Measurements from ENCODE around the gene LYPLAL1.
A peak's percentile ranks its signal among the peaks of the same experiment; 100 is the strongest.

The LYPLAL1 gene

DNA sequence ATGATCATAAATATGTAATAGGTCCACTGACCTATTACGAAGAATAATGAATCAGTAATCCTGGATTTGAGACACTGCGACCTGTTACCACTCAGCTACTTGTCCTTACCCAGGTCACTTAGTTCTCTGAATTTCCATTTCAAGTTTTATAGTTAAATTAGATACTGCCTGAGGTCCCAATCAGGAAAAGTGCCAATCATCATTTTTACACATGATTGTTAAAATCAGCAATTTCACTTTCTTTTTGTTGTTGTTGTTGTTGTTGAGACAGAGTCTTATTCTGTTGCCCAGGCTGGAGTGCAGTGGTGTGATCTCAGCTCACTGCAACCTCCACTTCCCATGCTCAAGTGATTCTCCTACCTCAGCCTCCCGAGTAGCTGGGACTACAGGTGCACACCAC, 22.8 kb upstream of the LYPLAL1 start:
- DNase-seq, result no peak
- H3K27me3 Mint-ChIP-seq, result no peaks in the 10 kb centered on the region
- H3K27ac Mint-ChIP-seq, result no peak overlapping the region
- H3K9me3 Mint-ChIP-seq, result no peaks in the 10 kb centered on the region
- no peaks in the 10 kb centered on the region for H3K36me3 Mint-ChIP-seq
- CTCF ChIA-PET, result interaction anchor here (0.7 kb wide), 1 partner anchor 235 kb away, joined by 4 read pairs; no protein-coding TSS in a partner anchor
- H3K4me1 Mint-ChIP-seq, result no peaks in the 10 kb centered on the region
- H3K4me3 Mint-ChIP-seq, result no peak overlapping the region

DNA sequence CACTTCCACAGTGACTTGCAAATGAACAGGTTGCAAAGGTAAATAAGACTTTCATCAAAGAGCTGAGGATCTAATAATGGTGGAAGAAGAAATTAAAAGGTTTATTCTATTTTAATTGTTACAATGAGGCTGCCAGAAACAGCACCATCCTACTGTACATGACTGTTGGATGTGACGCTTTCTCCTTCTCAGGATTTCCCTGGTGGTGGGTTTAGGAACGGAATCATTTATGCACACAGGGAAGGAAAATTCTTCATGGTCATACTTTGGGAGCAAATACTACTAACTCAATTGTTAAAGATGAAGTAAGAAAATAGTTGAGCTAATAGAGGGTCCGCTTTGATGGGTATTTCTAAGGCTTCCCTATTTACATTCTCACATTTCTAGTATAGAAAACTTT, 22.2 kb upstream of the LYPLAL1 start:
- Mint-ChIP-seq H3K4me1 (no peaks in the 10 kb centered on the region), H3K27ac (no peak overlapping the region), H3K36me3 (no peaks in the 10 kb centered on the region), H3K4me3 (no peak overlapping the region), H3K27me3 (no peaks in the 10 kb centered on the region), H3K9me3 (no peaks in the 10 kb centered on the region)
- CTCF ChIA-PET, result no interaction called here
- no peak for DNase-seq

DNA sequence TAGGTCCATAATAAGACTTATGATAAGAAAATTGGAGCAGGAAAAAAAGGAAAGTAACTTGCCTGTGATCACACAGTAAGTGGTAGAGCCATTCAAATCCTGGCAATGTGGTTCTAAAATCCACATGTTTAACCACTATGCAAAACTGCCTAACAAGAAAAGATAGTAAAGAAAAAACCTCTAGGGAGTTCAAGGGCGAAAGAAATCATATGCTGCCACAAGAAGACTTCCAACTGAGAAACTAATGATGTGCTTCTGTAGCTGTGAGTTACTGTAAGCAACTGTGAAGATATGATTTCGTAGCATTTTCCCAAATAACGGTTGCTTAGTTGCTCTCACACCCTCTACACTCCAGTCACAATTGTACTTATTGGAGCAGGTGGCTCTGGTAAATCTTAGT, 20.9 kb upstream of the LYPLAL1 start:
- CTCF ChIA-PET, result no interaction called here
- Mint-ChIP-seq H3K36me3 (no peaks in the 10 kb centered on the region), H3K9me3 (no peaks in the 10 kb centered on the region), H3K27ac (no peak overlapping the region), H3K27me3 (no peaks in the 10 kb centered on the region), H3K4me1 (no peaks in the 10 kb centered on the region), H3K4me3 (no peak overlapping the region)
- no peak for DNase-seq

DNA sequence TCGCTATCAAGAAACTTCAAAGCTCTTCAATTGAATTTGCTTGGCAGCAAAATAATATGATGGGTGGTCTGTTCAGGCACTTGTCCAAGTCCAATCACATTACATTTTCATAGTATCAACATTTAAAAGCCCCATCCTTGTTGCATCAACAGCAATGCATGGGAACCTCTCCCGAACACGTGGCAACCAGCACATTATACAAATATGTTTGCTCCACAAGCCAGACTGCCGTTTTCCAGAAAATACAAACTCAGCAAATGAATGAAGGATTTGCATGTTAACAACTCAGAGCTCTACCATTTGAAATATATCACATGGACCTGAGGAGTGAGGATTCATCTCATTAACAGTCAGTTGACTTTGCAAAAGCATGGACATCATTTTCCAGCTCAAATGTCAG, 20.0 kb upstream of the LYPLAL1 start:
- Mint-ChIP-seq H3K9me3 (no peaks in the 10 kb centered on the region), H3K4me1 (no peaks in the 10 kb centered on the region), H3K36me3 (no peaks in the 10 kb centered on the region), H3K27ac (no peak overlapping the region), H3K27me3 (no peaks in the 10 kb centered on the region), H3K4me3 (no peak overlapping the region)
- DNase-seq, result no peak
- CTCF ChIA-PET, result no interaction called here

DNA sequence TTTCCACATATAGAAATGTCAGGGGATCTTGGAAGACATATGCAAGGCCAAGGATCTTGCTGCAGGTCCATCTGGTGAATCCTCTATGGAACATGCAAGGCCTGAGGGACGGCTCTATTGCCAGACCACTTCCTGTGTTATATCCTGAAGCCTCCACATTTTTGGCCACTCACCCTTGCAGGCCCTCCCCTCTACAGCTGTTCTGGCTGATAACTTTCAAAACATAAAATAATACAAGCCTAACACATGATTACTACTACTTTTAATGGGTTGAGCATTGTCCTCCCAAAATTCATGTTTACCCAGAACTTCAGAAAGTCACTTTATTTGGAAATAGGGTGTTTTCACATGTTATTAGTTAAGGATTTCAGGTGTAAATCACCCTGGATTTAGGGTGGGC, 18.5 kb upstream of the LYPLAL1 start:
- no peaks in the 10 kb centered on the region for H3K27me3 Mint-ChIP-seq
- H3K27ac Mint-ChIP-seq, result no peak overlapping the region
- H3K4me1 Mint-ChIP-seq, result no peaks in the 10 kb centered on the region
- CTCF ChIA-PET, result no interaction called here
- no peaks in the 10 kb centered on the region for H3K9me3 Mint-ChIP-seq
- no peaks in the 10 kb centered on the region for H3K36me3 Mint-ChIP-seq
- no peak overlapping the region for H3K4me3 Mint-ChIP-seq
- no peak for DNase-seq

DNA sequence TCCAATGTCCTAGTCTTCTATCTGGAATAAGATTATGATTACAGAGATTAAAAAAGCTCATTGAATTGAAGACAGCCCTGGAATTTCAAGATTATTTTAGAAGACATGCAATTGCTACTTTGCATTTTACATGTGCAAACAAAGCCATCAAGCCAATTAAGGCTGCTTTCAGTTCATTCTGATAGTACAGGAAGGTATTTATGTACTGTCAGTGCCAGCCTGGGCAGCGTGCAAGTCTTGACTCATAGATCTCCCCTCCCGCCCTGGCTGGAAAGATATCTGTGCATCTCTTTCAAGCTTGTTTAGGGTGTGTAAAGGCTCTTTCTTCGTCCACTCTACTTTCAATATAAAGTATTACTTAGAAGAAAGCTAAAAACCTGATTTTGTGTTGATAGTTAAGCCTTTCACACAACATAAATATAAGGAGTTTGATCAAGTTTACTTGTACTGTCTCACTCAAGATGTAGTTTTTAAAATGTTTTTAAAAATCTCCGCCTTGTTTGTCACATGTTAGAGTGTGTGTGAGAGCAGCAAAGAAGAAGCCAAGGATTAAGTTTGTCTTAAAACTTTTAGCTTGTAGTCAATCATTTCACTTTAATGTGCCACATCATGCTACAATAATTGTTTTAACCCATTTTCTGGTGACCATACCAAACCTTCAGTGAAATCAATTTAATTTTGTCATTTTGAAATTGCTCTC, 13.6 kb upstream of the LYPLAL1 start:
- no peaks in the 10 kb centered on the region for H3K27me3 Mint-ChIP-seq
- H3K36me3 Mint-ChIP-seq, result no peaks in the 10 kb centered on the region
- H3K4me3 Mint-ChIP-seq, result no peak overlapping the region
- H3K27ac Mint-ChIP-seq, result no peak overlapping the region
- H3K4me1 Mint-ChIP-seq, result no peaks in the 10 kb centered on the region
- H3K9me3 Mint-ChIP-seq, result no peaks in the 10 kb centered on the region
- CTCF ChIA-PET, result no interaction called here
- no peak for DNase-seq

DNA sequence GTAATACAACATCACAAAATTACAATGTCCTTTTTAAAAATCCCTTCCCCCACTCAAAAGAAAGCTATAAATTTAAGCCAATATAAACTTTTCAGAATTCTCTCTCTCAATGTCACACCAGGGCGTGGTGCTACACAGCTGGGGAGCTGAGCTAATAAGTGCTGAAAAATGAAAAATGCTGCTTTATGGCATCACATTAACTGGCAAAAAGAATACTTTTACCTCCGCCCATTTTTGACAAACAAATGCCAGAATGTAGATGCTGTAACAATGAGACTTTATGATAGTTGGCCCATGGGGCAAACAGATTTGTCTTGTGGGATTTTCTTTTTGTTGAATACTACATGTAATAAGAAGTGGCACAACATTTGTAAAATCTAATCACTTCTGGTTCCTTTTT, 12.7 kb upstream of the LYPLAL1 start:
- Mint-ChIP-seq H3K4me3 (no peak overlapping the region), H3K27ac (no peak overlapping the region), H3K4me1 (no peaks in the 10 kb centered on the region), H3K36me3 (no peaks in the 10 kb centered on the region), H3K27me3 (no peaks in the 10 kb centered on the region), H3K9me3 (no peaks in the 10 kb centered on the region)
- CTCF ChIA-PET, result no interaction called here
- DNase-seq, result no peak

DNA sequence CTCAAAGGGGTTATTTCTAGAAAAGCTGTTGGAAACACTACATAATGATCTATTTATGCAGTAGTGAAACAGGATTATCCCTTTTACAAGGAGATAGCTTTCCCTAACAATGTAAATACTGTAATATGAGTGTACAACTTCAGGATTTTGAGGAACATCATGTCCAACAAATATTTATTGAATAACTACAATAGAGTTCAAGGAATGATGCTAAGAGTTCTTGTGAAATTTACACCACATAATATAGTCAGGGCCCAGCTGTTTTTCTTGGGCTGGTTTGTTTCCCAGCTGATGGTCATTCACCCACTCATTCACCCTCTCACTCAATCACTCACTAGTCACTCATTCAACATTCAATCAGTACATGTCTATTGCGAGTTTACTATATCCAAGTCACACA, 12.3 kb upstream of the LYPLAL1 start:
- H3K27ac Mint-ChIP-seq, result no peak overlapping the region
- no peaks in the 10 kb centered on the region for H3K36me3 Mint-ChIP-seq
- DNase-seq, result no peak
- no peaks in the 10 kb centered on the region for H3K9me3 Mint-ChIP-seq
- CTCF ChIA-PET, result no interaction called here
- no peaks in the 10 kb centered on the region for H3K27me3 Mint-ChIP-seq
- H3K4me3 Mint-ChIP-seq, result no peak overlapping the region
- H3K4me1 Mint-ChIP-seq, result no peaks in the 10 kb centered on the region

DNA sequence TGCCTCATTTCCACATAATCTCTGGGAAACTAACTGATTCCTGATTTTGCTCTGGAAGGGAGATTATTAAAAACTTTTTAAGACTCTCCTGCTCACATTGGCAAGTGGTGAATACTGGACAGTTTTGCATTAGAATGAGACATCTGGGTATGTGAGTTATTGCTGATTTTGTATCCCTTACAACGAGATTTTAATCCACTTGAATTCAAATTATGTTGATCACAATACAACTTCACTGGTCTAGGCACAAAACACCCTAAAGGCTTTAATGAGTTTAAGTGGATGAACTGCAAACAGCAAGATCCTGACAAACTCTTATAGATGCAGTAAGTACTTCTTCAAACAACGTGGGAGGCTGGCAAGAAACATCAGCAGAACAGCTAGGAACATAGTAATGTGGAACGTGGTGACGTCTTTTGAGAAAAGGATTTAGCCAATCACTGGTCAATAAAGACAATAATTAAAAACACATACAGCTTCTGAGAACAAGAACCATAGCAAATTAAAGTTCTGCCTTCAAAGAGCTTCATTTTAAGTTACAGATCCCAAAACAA, 10.2 kb upstream of the LYPLAL1 start:
- no peak overlapping the region for H3K4me3 Mint-ChIP-seq
- H3K36me3 Mint-ChIP-seq, result no peaks in the 10 kb centered on the region
- DNase-seq, result no peak
- CTCF ChIA-PET, result no interaction called here
- no peak overlapping the region for H3K27ac Mint-ChIP-seq
- H3K9me3 Mint-ChIP-seq, result no peaks in the 10 kb centered on the region
- H3K27me3 Mint-ChIP-seq, result no peaks in the 10 kb centered on the region
- H3K4me1 Mint-ChIP-seq, result no peaks in the 10 kb centered on the region

DNA sequence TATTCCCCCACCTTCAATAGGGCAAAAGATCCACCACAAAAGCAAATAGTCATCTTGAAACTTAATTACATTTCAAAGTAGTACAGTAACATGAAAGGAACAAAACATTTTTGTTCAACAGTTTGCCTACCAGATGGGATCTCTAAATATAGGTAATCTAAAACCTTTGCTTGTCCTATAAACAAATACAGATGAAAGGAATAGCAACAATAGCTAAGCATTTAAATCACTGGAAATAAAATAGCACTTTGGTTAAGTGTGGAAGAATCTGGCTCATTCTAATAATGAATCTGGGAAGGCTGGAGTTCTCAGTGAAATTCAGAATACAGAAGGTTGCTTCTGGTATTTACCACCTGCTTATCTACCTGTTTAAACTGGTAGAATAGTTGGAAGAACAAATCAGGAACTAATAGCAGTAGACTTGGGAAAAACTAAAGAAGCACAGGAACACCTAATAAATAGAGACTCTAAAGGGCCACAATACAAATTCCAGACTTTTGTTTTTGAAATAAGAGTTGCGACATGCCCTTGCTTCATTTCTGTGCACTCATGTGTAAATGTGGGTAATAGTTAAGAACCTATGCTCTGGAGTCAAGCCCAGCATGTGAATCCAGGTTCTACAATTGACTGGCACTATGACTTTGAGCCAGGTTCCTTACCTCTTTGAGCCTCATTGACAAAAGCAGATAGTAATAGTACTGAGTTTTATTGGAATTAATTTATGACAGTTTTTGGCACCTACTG, 2.3 kb upstream of the LYPLAL1 start:
- H3K4me1 Mint-ChIP-seq, result peaks cover 26% of the 10 kb centered on the region
- no peak for DNase-seq
- peaks cover 4% of the 10 kb centered on the region for H3K9me3 Mint-ChIP-seq
- peaks cover 3% of the 10 kb centered on the region for H3K36me3 Mint-ChIP-seq
- H3K4me3 Mint-ChIP-seq, result no peak overlapping the region
- no peaks in the 10 kb centered on the region for H3K27me3 Mint-ChIP-seq
- H3K27ac Mint-ChIP-seq, result no peak overlapping the region
- CTCF ChIA-PET, result no interaction called here

DNA sequence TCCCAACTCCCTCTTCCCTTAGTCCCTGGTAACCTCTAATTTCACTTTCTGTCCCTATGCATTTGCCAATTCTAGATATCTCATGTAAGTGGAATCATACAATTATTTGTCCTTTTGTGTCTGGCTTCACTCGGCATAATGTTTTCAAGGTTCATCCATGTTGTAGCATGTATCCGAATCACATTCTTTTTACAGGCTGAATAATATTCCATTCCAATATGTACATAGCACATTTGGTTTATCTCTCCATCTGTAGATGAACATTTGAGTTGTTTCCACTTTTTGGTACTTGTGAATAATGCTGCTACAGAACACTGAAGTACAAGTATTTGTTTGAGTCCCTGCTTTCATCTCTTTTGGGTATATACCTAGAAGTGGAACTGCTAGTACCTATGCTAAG, 857 bp upstream of the LYPLAL1 start:
- no peak for DNase-seq
- no peaks in the 10 kb centered on the region for H3K27me3 Mint-ChIP-seq
- peaks cover 35% of the 10 kb centered on the region for H3K4me1 Mint-ChIP-seq
- H3K9me3 Mint-ChIP-seq, result peaks cover 4% of the 10 kb centered on the region
- CTCF ChIA-PET, result no interaction called here
- peaks cover 10% of the 10 kb centered on the region for H3K36me3 Mint-ChIP-seq
- peak overlapping the region; percentile 96 for H3K27ac Mint-ChIP-seq
- H3K4me3 Mint-ChIP-seq, result peak overlapping the region; percentile 13

DNA sequence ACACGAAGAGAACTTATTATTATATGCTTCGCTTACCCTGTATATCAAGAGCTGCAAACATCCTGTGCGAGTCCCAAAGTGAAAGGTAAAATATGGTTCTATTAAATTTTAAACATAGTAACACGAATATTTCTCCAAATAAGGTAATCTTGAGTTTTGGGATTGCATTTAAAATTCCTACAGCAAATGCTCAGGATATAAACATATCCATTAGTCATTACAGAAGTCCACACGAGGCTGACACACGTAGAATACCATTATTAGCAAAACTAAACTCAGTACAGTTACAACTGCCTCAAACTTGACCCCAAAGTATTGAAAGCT, 282 bp upstream of the LYPLAL1 start:
- H3K27me3 Mint-ChIP-seq, result no peaks in the 10 kb centered on the region
- peaks cover 4% of the 10 kb centered on the region for H3K9me3 Mint-ChIP-seq
- peaks cover 36% of the 10 kb centered on the region for H3K4me1 Mint-ChIP-seq
- DNase-seq, result no peak
- H3K27ac Mint-ChIP-seq, result peak overlapping the region; percentile 96
- CTCF ChIA-PET, result no interaction called here
- H3K36me3 Mint-ChIP-seq, result peaks cover 10% of the 10 kb centered on the region
- peak overlapping the region; percentile 97 for H3K4me3 Mint-ChIP-seq

DNA sequence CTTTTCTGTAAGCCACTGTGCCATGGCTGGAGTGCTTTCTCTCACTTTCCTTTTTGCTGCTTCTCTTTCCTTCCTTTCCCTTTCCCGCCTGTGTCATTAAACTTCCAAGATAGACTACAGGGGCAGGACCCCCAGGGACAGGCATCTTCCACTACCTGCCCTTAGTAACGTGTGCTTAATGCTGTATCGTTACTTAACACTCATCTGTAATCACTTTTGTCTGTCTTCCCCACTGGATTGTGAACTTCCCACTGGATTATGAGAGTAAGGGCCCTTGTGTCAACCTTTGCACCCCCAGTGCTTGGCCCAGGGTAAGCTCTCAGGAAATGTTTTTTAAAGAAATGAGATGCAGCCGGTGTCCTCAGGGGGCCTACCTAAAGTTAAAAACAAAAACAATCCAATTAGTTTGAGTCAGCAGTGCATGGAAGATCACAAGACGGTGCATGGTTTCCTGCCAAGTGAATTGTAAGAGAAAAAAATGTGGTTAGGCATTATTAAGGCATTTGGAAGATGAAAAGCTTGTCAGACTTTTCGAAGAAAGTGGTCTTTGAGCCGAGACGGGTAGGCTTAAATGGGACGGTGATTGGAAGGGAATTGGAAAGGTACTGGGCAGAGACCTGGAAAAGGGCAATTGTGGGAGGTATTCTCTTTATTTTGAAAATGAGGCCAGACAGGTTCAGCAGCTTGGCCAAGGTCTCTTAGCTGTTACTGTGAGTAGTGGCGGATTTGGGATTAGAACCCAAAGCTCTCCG, 958 bp downstream of the LYPLAL1 start:
- Mint-ChIP-seq H3K27me3 (no peaks in the 10 kb centered on the region), H3K4me3 (peak overlapping the region; percentile 97), H3K36me3 (peaks cover 14% of the 10 kb centered on the region), H3K9me3 (peaks cover 4% of the 10 kb centered on the region), H3K4me1 (peaks cover 36% of the 10 kb centered on the region), H3K27ac (peak overlapping the region; percentile 96)
- CTCF ChIA-PET, result no interaction called here
- DNase-seq, result peak; percentile 29

DNA sequence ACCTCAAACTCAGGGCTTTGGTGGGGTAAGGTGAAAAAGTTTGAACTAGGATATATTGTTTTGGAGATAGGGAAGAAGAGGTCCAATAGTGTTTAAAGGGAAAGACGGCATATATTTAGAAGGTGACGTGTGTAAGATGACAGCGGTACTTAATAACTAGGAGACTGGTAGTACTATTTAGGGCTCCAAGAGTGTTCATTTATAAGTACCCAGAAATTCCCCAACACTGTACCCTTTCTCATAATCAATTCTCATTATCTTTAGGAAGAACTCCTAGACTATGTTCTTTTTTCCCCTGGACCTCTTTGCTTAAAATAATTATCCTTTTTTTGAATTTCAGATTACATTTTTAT, 1.5 kb downstream of the LYPLAL1 start:
- H3K4me3 Mint-ChIP-seq, result peak overlapping the region; percentile 97
- H3K27me3 Mint-ChIP-seq, result no peaks in the 10 kb centered on the region
- DNase-seq, result no peak
- H3K36me3 Mint-ChIP-seq, result peaks cover 16% of the 10 kb centered on the region
- CTCF ChIA-PET, result no interaction called here
- peak overlapping the region; percentile 96 for H3K27ac Mint-ChIP-seq
- H3K9me3 Mint-ChIP-seq, result peaks cover 4% of the 10 kb centered on the region
- H3K4me1 Mint-ChIP-seq, result peaks cover 36% of the 10 kb centered on the region

DNA sequence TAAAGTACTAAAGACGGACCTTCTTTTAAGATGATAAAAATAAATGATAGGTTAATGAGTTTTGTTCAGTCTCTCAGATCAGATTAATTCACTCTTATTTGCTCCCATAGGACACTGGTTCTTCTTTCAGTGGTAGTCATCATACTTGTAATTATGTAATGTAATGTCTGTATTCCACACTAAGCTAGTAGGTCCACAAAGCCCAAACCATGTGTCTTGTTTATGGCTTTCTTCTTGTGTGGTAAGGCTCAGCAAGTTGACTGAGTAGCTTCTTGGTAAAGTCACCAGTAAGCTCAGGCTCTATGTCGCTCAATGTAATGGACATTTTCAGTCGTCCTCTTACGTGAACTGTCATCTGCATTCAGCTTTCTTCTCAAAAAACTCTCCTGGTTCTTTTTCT, 2.5 kb downstream of the LYPLAL1 start:
- H3K4me1 Mint-ChIP-seq, result peaks cover 36% of the 10 kb centered on the region
- CTCF ChIA-PET, result interaction anchor here (1.1 kb wide), 1 partner anchor 636 kb away, joined by 4 read pairs; no protein-coding TSS in a partner anchor
- no peak overlapping the region for H3K27ac Mint-ChIP-seq
- H3K4me3 Mint-ChIP-seq, result no peak overlapping the region
- H3K27me3 Mint-ChIP-seq, result no peaks in the 10 kb centered on the region
- DNase-seq, result no peak
- H3K36me3 Mint-ChIP-seq, result peaks cover 17% of the 10 kb centered on the region
- H3K9me3 Mint-ChIP-seq, result peaks cover 4% of the 10 kb centered on the region

All from activated naive CD4-positive, alpha-beta T cell treated with anti-CD3 and anti-CD28 coated beads, Interleukin-2, amount 10 ng/mL, durations not matched to agents 7 days and 5 days (primary cell).